Tibial nerve (tissue), 4 donors: ENCODE results near the gene UBE3A.

Source experiments
- EP300 ChIP-seq, 2 donors: sonication (generic); formaldehyde crosslinking; IDR thresholded peaks; one replicate each; pipeline ENCODE4 v1.6.1; 2017; ENCODE audit warnings: antibody characterized with exemption in 2 of 2, mild to moderate bottlenecking in 1 of 2
- POLR2A ChIP-seq, 2 donors: fragments of 450-650 bp; IDR thresholded peaks; one replicate each; pipeline ENCODE4 v1.6.1; 2017; ENCODE audit warnings: antibody characterized with exemption in 2 of 2, mild to moderate bottlenecking in 2 of 2, moderate library complexity in 2 of 2
- TF ChIP-seq, protein P1 (sequence below), 5 experiments: fragments of 200-600 bp in 3 of 5; fragments of 450-650 bp in 2 of 5; sonication (generic) in 3 of 5; IDR thresholded peaks; one replicate each; pipeline ENCODE4 v1.5.1; 2016 to 2019; ENCODE audit warnings: antibody characterized with exemption in 5 of 5, mild to moderate bottlenecking in 3 of 5, moderate library complexity in 2 of 5

DNA sequence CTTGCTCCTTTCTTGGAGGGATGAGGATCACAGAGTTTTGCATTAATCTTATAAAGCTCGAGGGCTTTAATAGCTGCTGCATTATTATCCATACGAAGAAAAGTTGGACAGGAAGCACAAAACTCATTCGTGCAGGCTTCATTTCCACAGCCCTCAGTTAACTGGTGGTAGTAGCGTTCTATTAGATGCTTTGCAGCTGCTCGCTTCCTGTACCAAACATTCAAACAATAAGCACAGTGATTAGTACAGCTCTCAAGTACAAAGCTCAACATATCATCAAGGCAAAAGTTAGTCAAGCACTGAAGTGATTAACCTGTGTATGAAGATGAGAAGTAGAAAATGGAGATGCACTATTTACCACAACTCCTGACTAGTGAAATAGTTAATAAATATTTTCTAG lies 63.3 kb downstream of the UBE3A start:
- TF ChIP-seq EP300 (IDR thresholded peaks at IDR 0.05) = no peak
- TF ChIP-seq, protein P1, sequence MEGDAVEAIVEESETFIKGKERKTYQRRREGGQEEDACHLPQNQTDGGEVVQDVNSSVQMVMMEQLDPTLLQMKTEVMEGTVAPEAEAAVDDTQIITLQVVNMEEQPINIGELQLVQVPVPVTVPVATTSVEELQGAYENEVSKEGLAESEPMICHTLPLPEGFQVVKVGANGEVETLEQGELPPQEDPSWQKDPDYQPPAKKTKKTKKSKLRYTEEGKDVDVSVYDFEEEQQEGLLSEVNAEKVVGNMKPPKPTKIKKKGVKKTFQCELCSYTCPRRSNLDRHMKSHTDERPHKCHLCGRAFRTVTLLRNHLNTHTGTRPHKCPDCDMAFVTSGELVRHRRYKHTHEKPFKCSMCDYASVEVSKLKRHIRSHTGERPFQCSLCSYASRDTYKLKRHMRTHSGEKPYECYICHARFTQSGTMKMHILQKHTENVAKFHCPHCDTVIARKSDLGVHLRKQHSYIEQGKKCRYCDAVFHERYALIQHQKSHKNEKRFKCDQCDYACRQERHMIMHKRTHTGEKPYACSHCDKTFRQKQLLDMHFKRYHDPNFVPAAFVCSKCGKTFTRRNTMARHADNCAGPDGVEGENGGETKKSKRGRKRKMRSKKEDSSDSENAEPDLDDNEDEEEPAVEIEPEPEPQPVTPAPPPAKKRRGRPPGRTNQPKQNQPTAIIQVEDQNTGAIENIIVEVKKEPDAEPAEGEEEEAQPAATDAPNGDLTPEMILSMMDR (IDR thresholded peaks at IDR 0.05) = no peak
- TF ChIP-seq POLR2A (IDR thresholded peaks at IDR 0.05) = no peak
